ENCODE data around the gene GAGE1. TPM values are rescaled to one million over a fixed set of nuclear protein-coding genes. Genes with fewer than 3 reads are reported as not detected.

The GAGE1 gene
- total RNA-seq, 2 experiments from 2014 or later, result not detected

- Mint-ChIP-seq H3K27ac (no peak overlapping the region), H3K27me3 (ENCODE audit: low read depth) (no peaks in the 10 kb centered on the region), H3K36me3 (ENCODE audit: low read depth) (peaks cover 1% of the 10 kb centered on the region), H3K4me3 (no peak overlapping the region), H3K4me1 (ENCODE audit: low read depth) (no peaks in the 10 kb centered on the region), H3K9me3 (peaks cover 5% of the 10 kb centered on the region)
- intact Hi-C loops (cut with micrococcal nuclease), result no loop called here
- DNase-seq, result peak; percentile 11
- CTCF ChIA-PET, result no interaction called here
These were observed 28.4 kb downstream of the GAGE1 start for GRCh38 chrX:49627086-49627777.

GRCh38 chrX:49644991-49645637, 46.3 kb downstream of the GAGE1 start:
- Mint-ChIP-seq H3K4me1 (ENCODE audit: low read depth) (no peaks in the 10 kb centered on the region), H3K36me3 (ENCODE audit: low read depth) (no peaks in the 10 kb centered on the region), H3K27ac (no peak overlapping the region), H3K27me3 (ENCODE audit: low read depth) (no peaks in the 10 kb centered on the region), H3K4me3 (no peak overlapping the region), H3K9me3 (no peaks in the 10 kb centered on the region)
- CTCF ChIA-PET, result no interaction called here
- no peak for DNase-seq
- intact Hi-C loops (cut with micrococcal nuclease), result loop anchor here (10.0 kb wide), 1 partner anchor 350 kb away; no protein-coding TSS in a partner anchor

GRCh38 chrX:49656533-49656932, 57.7 kb downstream of the GAGE1 start:
- H3K9me3 Mint-ChIP-seq, result no peaks in the 10 kb centered on the region

More at GRCh38 chrX:49656533-49656932, 57.7 kb downstream of the GAGE1 start:
- intact Hi-C loops (cut with micrococcal nuclease), result no loop called here
- no peak for DNase-seq
- CTCF ChIA-PET, result no interaction called here
- no peaks in the 10 kb centered on the region for H3K36me3 Mint-ChIP-seq (ENCODE audit: low read depth)
- no peaks in the 10 kb centered on the region for H3K27me3 Mint-ChIP-seq (ENCODE audit: low read depth)
- H3K4me1 Mint-ChIP-seq (ENCODE audit: low read depth), result peaks cover 3% of the 10 kb centered on the region
- H3K27ac Mint-ChIP-seq, result no peak overlapping the region
- no peak overlapping the region for H3K4me3 Mint-ChIP-seq

Other genes starting within 250 kb of the GAGE1 start
- gene GAGE12C, start 66.8 kb upstream of the GAGE1 start, total RNA-seq, result not detected
- not detected for gene GAGE12D, start 57.3 kb upstream of the GAGE1 start, total RNA-seq
- gene GAGE12E, start 47.7 kb upstream of the GAGE1 start, total RNA-seq, result not detected
- not detected for gene GAGE12F, start 38.2 kb upstream of the GAGE1 start, total RNA-seq
- gene GAGE12G, start 28.6 kb upstream of the GAGE1 start, total RNA-seq, result not detected
- gene GAGE12H, start 19.1 kb upstream of the GAGE1 start, total RNA-seq, result not detected
- not detected for gene GAGE2A, start 9.5 kb upstream of the GAGE1 start, total RNA-seq
- not detected for gene PAGE1, start 97.0 kb downstream of the GAGE1 start, total RNA-seq
- not detected for gene PAGE4, start 230.3 kb downstream of the GAGE1 start, total RNA-seq